Activated B cell treated with CpG ODN at 0.5 μM for 24 hours (primary cell): ENCODE measurements around the gene FRMPD2. TPM values are rescaled to one million over a fixed set of nuclear protein-coding genes. Genes with fewer than 3 reads are reported as not detected.

Experiments used
- ATAC-seq: fragments of 200-7000 bp; cut with Tn5 transposase; one replicate; pipeline ENCODE4 v1.10.0; 2021; ENCODE audit warnings: low read depth, mild to moderate bottlenecking, moderate library complexity
- CTCF ChIA-PET: fragments of 350-600 bp; sonication (Branson Sonifier 250); formaldehyde crosslinking; loops from one replicate; lab custom pipeline; 2021; ENCODE audit warnings: antibody characterized with exemption; lab: Charles Lee
- POLR2A ChIA-PET: fragments of 350-600 bp; sonication (Branson Sonifier 250); formaldehyde crosslinking; loops from one replicate; lab custom pipeline; 2021; ENCODE audit warnings: antibody characterized with exemption; lab: Charles Lee
- DNase-seq: peaks from one replicate; pipeline ENCODE4 v3.0.0; 2022
- H3K27ac Mint-ChIP-seq: one replicate; pipeline ENCODE4 v1.8.0; 2020; ENCODE audit warnings: mixed read lengths
- H3K27me3 Mint-ChIP-seq: one replicate; pipeline ENCODE4 v1.8.0; 2021; ENCODE audit warnings: mixed read lengths
- H3K36me3 Mint-ChIP-seq: one replicate; pipeline ENCODE4 v1.8.0; 2021; ENCODE audit warnings: low read depth, mixed read lengths
- H3K4me1 Mint-ChIP-seq: one replicate; pipeline ENCODE4 v1.8.0; 2021; ENCODE audit warnings: mixed read lengths
- H3K4me3 Mint-ChIP-seq: one replicate; pipeline ENCODE4 v1.8.0; 2020; ENCODE audit warnings: mild to moderate bottlenecking, mixed read lengths
- H3K9me3 Mint-ChIP-seq: one replicate; pipeline ENCODE4 v1.8.0; 2020; ENCODE audit warnings: mixed read lengths
- CTCF ChIP-seq: fragments of 200-600 bp; IDR thresholded peaks from one replicate; pipeline ENCODE4 v1.8.0; 2022; ENCODE audit warnings: antibody characterized with exemption, mild to moderate bottlenecking
- intact Hi-C: fragments of 100-400 bp; cut with micrococcal nuclease; formaldehyde crosslinking; loops from one replicate; pipeline ENCODE4 v1.15.1; 2024
- total RNA-seq: library from RNA; stranded (reverse); gene quantifications from 2 replicates; pipeline ENCODE4 v1.2.3, GENCODE V29; 2022

The FRMPD2 gene
- total RNA-seq, 1 donor from 2014 or later, result not detected

DNA sequence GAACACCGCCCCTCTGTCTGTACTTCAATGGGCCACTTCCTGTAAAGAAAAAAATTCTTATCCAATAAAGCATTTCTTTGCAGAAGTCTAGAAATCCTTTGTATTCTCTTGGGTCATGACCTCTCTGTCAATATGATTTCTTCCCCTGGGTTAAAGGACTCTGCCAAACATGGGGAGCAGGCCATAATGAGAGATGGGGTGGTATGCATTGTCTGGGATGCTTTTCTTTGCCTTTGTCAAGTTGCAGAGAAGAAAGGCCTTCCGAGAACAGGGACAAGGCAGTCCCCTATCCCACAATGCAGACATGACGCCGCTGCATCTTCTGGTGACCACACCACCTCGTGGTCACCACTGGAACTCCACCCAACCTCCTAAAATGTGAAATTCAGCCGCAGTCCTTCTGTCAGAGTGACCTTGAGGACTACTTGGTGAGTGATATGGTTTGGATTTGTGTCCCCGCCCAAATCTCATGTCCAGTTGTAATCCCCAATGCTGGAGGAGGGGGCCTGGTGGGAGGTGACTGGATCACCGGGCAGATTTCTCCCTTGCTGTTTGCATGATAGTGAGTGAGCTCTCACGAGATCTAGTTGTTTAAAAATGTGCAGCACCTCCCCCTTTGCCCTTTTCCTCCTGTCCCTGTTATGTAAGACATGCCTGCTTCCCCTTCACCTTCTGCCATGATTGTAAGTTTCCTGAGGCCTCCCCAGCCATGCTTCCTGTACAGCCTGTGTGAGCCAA, 15.2 kb upstream of the FRMPD2 start:
- ChIA-PET POLR2A (interaction anchor here (0.9 kb wide), 1 partner anchor 10 kb away, joined by 3 read pairs; no protein-coding TSS in a partner anchor), CTCF (interaction anchor here (0.7 to 1.4 kb wide), 3 partner anchors 20 to 75 kb away, joined by 3 to 6 read pairs (median 3); no protein-coding TSS in a partner anchor)
- H3K27me3 Mint-ChIP-seq, result no peaks in the 10 kb centered on the region
- H3K4me1 Mint-ChIP-seq, result peaks cover 18% of the 10 kb centered on the region
- no peaks in the 10 kb centered on the region for H3K36me3 Mint-ChIP-seq
- H3K27ac Mint-ChIP-seq, result no peak overlapping the region
- H3K4me3 Mint-ChIP-seq, result no peak overlapping the region
- peak; percentile 78 for ATAC-seq
- H3K9me3 Mint-ChIP-seq, result no peaks in the 10 kb centered on the region
- DNase-seq, result peak; percentile 47
- intact Hi-C loops, result loop anchor here (1.0 to 5.0 kb wide), 2 partner anchors 57 to 74 kb away; no protein-coding TSS in a partner anchor
- peak; percentile 31 for TF ChIP-seq CTCF

DNA sequence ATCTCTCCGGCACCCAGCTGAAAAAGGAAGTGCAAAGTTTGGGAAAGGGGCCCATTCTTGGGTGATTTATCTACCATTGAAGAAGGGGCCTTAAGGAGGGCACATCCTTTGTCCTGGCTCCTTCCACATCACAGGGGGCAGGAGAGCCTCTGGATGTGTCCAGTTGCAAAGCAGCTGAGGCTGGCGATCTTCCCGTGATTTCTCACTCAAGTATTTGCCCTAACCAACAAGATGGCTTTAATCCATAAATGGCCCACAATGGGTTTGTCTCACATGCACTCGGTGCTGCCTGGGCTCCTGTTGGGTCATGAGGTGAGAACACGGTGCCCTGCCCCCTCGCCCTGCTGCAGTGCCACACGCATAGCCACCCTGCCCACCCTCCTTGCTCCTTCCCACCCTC, 14.2 kb upstream of the FRMPD2 start:
- ATAC-seq (no peak), DNase-seq (no peak)
- ChIA-PET CTCF (interaction anchor here (1.4 kb wide), 1 partner anchor 74 kb away, joined by 6 read pairs; no protein-coding TSS in a partner anchor), POLR2A (interaction anchor here (0.9 kb wide), 1 partner anchor 9 kb away, joined by 3 read pairs; no protein-coding TSS in a partner anchor)
- H3K9me3 Mint-ChIP-seq, result peaks cover 5% of the 10 kb centered on the region
- no peak for TF ChIP-seq CTCF
- intact Hi-C loops, result loop anchor here (1.0 to 5.0 kb wide), 2 partner anchors 56 to 73 kb away; no protein-coding TSS in a partner anchor
- H3K36me3 Mint-ChIP-seq, result no peaks in the 10 kb centered on the region
- H3K27me3 Mint-ChIP-seq, result no peaks in the 10 kb centered on the region
- peaks cover 20% of the 10 kb centered on the region for H3K4me1 Mint-ChIP-seq
- H3K4me3 Mint-ChIP-seq, result no peak overlapping the region
- H3K27ac Mint-ChIP-seq, result no peak overlapping the region

GRCh38 chr10:48287417-48288391, 13.2 kb upstream of the FRMPD2 start:
- Mint-ChIP-seq H3K9me3 (peaks cover 6% of the 10 kb centered on the region), H3K4me1 (peaks cover 30% of the 10 kb centered on the region), H3K27ac (no peak overlapping the region), H3K36me3 (no peaks in the 10 kb centered on the region), H3K4me3 (no peak overlapping the region), H3K27me3 (no peaks in the 10 kb centered on the region)
- TF ChIP-seq CTCF, result no peak
- DNase-seq, result no peak
- ATAC-seq, result no peak
- ChIA-PET POLR2A (no interaction called here), CTCF (interaction anchor here (0.6 kb wide), 1 partner anchor 40 kb away, joined by 3 read pairs; no protein-coding TSS in a partner anchor)
- intact Hi-C loops, result loop anchor here (5.0 kb wide), 1 partner anchor 55 kb away; no protein-coding TSS in a partner anchor

- no peak for TF ChIP-seq CTCF
- intact Hi-C loops, result loop anchor here (5.0 kb wide), 1 partner anchor 54 kb away; no protein-coding TSS in a partner anchor
- Mint-ChIP-seq H3K4me3 (no peak overlapping the region), H3K9me3 (peaks cover 10% of the 10 kb centered on the region), H3K27ac (no peak overlapping the region), H3K36me3 (no peaks in the 10 kb centered on the region), H3K27me3 (no peaks in the 10 kb centered on the region), H3K4me1 (peaks cover 33% of the 10 kb centered on the region)
- no peak for ATAC-seq
- ChIA-PET CTCF (no interaction called here), POLR2A (no interaction called here)
- DNase-seq, result no peak
Observed at GRCh38 chr10:48286356-48286755, 11.9 kb upstream of the FRMPD2 start.
